Endodermal cell (in vitro differentiated cells): Measurements from ENCODE around the gene IL20RA. TPM values are rescaled to one million over a fixed set of nuclear protein-coding genes. Genes with fewer than 3 reads are reported as not detected.

Source experiments
- DNase-seq: peaks from one replicate; pipeline ENCODE4 v3.0.0-alpha.2; 2017
- H3K27ac ChIP-seq: 2 replicates; pipeline ENCODE4 v1.5.1; 2013; ENCODE audit warnings: mild to moderate bottlenecking, low read depth, low read length, moderate library complexity
- H3K27me3 ChIP-seq: 2 replicates; pipeline ENCODE4 v1.6.1; 2013; ENCODE audit warnings: mild to moderate bottlenecking, low read length, moderate library complexity; ENCODE audit not compliant: insufficient read depth, control insufficient read depth, poor library complexity, severe bottlenecking
- H3K36me3 ChIP-seq: 2 replicates; pipeline ENCODE4 v1.7.0; 2013; ENCODE audit warnings: mild to moderate bottlenecking, low read length, moderate library complexity; ENCODE audit not compliant: control insufficient read depth, insufficient read depth
- H3K4me1 ChIP-seq: one replicate; pipeline ENCODE4 v1.7.0; 2013; ENCODE audit warnings: low read length; ENCODE audit not compliant: control insufficient read depth, insufficient read depth
- H3K4me3 ChIP-seq: 2 replicates; pipeline ENCODE4 v1.5.1; 2013; ENCODE audit warnings: mild to moderate bottlenecking, low read length, moderate library complexity
- H3K9ac ChIP-seq: 2 replicates; pipeline ENCODE4 v1.6.1; 2013; ENCODE audit warnings: mild to moderate bottlenecking, low read length, moderate library complexity; ENCODE audit not compliant: poor library complexity, severe bottlenecking; ENCODE audit errors: extremely low read depth
- H3K9me3 ChIP-seq: 2 replicates; pipeline ENCODE4 v1.6.1; 2013; ENCODE audit warnings: mild to moderate bottlenecking, low read length, moderate library complexity; ENCODE audit not compliant: control insufficient read depth
- H3K27ac Mint-ChIP-seq: 2 replicates; pipeline ENCODE4 v1.8.0; 2020; ENCODE audit warnings: mixed read lengths
- H3K27me3 Mint-ChIP-seq: 2 replicates; pipeline ENCODE4 v1.8.0; 2021; ENCODE audit warnings: mild to moderate bottlenecking, mixed read lengths; ENCODE audit not compliant: insufficient read depth
- H3K36me3 Mint-ChIP-seq: 2 replicates; pipeline ENCODE4 v1.8.0; 2020; ENCODE audit warnings: low read depth, mixed read lengths
- H3K4me1 Mint-ChIP-seq: 2 replicates; pipeline ENCODE4 v1.8.0; 2020; ENCODE audit warnings: mixed read lengths
- H3K4me3 Mint-ChIP-seq: 2 replicates; pipeline ENCODE4 v1.8.0; 2020; ENCODE audit warnings: mild to moderate bottlenecking, moderate library complexity, mixed read lengths
- H3K9me3 Mint-ChIP-seq: 2 replicates; pipeline ENCODE4 v1.8.0; 2020; ENCODE audit warnings: mild to moderate bottlenecking, mixed read lengths
- CTCF ChIP-seq: fragments of 200-600 bp; sonication (generic); conservative IDR thresholded peaks from 2 replicates; pipeline ENCODE4 v1.5.0; 2021; ENCODE audit warnings: antibody characterized with exemption, mild to moderate bottlenecking
- WGBS, 2 experiments: methylation state at CpG; one replicate each; pipeline versions ENCODE4 v1.1.5 to v1.1.7; 2013; ENCODE audit warnings: missing lambda C conversion rate in 2 of 2, mixed read lengths in 1 of 2; ENCODE audit not compliant: insufficient coverage in 1 of 2, insufficient read length in 1 of 2; 5-methylcytosine and 5-hydroxymethylcytosine counted together
- total RNA-seq, 2 donors: library from RNA; stranded (reverse); fragmentation: NEBNext Ultra II Directional in 1 of 2; extraction: Animal tissue kit (Norgen Biotek cat#: 25700) in 1 of 2; gene quantifications; 2 replicates in 1 of 2; 3 replicates in 1 of 2; pipeline ENCODE4 v1.2.1, GENCODE V29; 2021

IL20RA gene
- total RNA-seq, 2 donors from 2014 or later, result 0.13 to 0.57 TPM

- Mint-ChIP-seq H3K36me3 (no peaks in the 10 kb centered on the region), H3K4me3 (no peak overlapping the region), H3K9me3 (no peaks in the 10 kb centered on the region), H3K27ac (no peak overlapping the region), H3K4me1 (peaks cover 42% of the 10 kb centered on the region), H3K27me3 (peaks cover 2% of the 10 kb centered on the region)
- Histone ChIP-seq H3K27ac (no peak overlapping the region), H3K9me3 (no peaks in the 10 kb centered on the region), H3K36me3 (no peaks in the 10 kb centered on the region), H3K27me3 (no peaks in the 10 kb centered on the region), H3K9ac (no peak overlapping the region), H3K4me1 (peaks cover 6% of the 10 kb centered on the region), H3K4me3 (no peak overlapping the region)
- TF ChIP-seq CTCF, result no peak
- no peak for DNase-seq
Measured at GRCh38 chr6:136991646-136992045, 53.1 kb downstream of the IL20RA start.

- H3K9me3 ChIP-seq, result no peaks in the 10 kb centered on the region
- no peaks in the 10 kb centered on the region for H3K36me3 ChIP-seq
- DNase-seq, result no peak
- peaks cover 6% of the 10 kb centered on the region for H3K4me1 ChIP-seq
- Mint-ChIP-seq H3K36me3 (no peaks in the 10 kb centered on the region), H3K27ac (no peak overlapping the region), H3K27me3 (peaks cover 2% of the 10 kb centered on the region), H3K9me3 (no peaks in the 10 kb centered on the region), H3K4me3 (peak overlapping the region; percentile 76), H3K4me1 (peaks cover 42% of the 10 kb centered on the region)
- peak overlapping the region; percentile 87 for H3K4me3 ChIP-seq
- H3K27me3 ChIP-seq, result no peaks in the 10 kb centered on the region
- H3K27ac ChIP-seq, result no peak overlapping the region
- no peak for TF ChIP-seq CTCF
- WGBS, 2 experiments, result 11 to 12% methylated on average over 1 to 2 of the region's 3 CpGs
- no peak overlapping the region for H3K9ac ChIP-seq
Measured at GRCh38 chr6:136990754-136991153, 54.0 kb downstream of the IL20RA start.

GRCh38 chr6:136990242-136990578, 54.6 kb downstream of the IL20RA start:
- no peak for TF ChIP-seq CTCF
- no peak overlapping the region for H3K27ac ChIP-seq
- WGBS, 2 experiments, result 19 to 25% methylated on average over 2 to 4 of the region's 4 CpGs
- H3K4me1 ChIP-seq, result peaks cover 6% of the 10 kb centered on the region
- Mint-ChIP-seq H3K9me3 (no peaks in the 10 kb centered on the region), H3K4me3 (peak overlapping the region; percentile 76), H3K27ac (peak overlapping the region; percentile 70), H3K27me3 (peaks cover 2% of the 10 kb centered on the region), H3K4me1 (peaks cover 42% of the 10 kb centered on the region), H3K36me3 (no peaks in the 10 kb centered on the region)
- peak overlapping the region; percentile 49 for H3K9ac ChIP-seq
- H3K36me3 ChIP-seq, result no peaks in the 10 kb centered on the region
- H3K27me3 ChIP-seq, result no peaks in the 10 kb centered on the region
- no peaks in the 10 kb centered on the region for H3K9me3 ChIP-seq
- no peak for DNase-seq
- peak overlapping the region; percentile 87 for H3K4me3 ChIP-seq
